Right lobe of liver (tissue), 4 donors: ENCODE data around the gene HMGB2.

Source experiments
- POLR2A ChIP-seq: fragments of 450-650 bp; IDR thresholded peaks from one replicate; pipeline ENCODE4 v1.6.1; 2017; ENCODE audit warnings: antibody characterized with exemption, mild to moderate bottlenecking
- TF ChIP-seq, protein P1 (sequence below), 4 donors: fragments of 200-600 bp in 3 of 4; fragments of 450-650 bp in 1 of 4; IDR thresholded peaks; one replicate each; pipeline versions ENCODE4 v1.5.1 to v1.8.0; 2016 to 2022; ENCODE audit warnings: antibody characterized with exemption in 4 of 4, mild to moderate bottlenecking in 2 of 4
- donor health status: DM: no; HTN: no; CAD: no.
- donor health status: DM: no; HTN: no; CAD: no.
- donor health status: DM: no; HTN: yes; CAD: no.

DNA sequence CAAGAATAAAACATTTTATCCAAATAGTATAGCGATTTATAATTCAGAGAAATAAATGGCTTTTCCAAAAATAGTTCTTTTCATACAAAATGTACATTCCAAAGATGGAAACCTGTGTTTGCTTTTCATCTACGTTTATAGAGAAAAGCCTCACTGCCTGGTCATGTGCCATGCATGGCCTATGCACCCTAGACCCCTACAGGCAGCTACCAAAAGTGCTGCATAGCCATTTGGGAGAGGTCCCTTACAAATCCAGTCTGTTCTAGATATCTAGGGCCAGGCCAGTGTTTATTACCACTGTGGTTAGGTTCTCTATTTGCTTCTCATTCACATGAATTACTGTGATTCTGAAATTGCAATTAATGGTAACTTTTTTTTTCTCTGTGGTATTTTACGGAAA, 17.2 kb downstream of the HMGB2 start:
- TF ChIP-seq, protein P1, sequence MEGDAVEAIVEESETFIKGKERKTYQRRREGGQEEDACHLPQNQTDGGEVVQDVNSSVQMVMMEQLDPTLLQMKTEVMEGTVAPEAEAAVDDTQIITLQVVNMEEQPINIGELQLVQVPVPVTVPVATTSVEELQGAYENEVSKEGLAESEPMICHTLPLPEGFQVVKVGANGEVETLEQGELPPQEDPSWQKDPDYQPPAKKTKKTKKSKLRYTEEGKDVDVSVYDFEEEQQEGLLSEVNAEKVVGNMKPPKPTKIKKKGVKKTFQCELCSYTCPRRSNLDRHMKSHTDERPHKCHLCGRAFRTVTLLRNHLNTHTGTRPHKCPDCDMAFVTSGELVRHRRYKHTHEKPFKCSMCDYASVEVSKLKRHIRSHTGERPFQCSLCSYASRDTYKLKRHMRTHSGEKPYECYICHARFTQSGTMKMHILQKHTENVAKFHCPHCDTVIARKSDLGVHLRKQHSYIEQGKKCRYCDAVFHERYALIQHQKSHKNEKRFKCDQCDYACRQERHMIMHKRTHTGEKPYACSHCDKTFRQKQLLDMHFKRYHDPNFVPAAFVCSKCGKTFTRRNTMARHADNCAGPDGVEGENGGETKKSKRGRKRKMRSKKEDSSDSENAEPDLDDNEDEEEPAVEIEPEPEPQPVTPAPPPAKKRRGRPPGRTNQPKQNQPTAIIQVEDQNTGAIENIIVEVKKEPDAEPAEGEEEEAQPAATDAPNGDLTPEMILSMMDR (IDR thresholded peaks at IDR 0.05) = no peak
- no peak for TF ChIP-seq POLR2A
